Measurements from ENCODE around the gene FHIT. TPM values are rescaled to one million over a fixed set of nuclear protein-coding genes. Genes with fewer than 3 reads are reported as not detected.

Gene FHIT
- total RNA-seq, 1 donor from 2014 or later, result 11.7 TPM

DNA sequence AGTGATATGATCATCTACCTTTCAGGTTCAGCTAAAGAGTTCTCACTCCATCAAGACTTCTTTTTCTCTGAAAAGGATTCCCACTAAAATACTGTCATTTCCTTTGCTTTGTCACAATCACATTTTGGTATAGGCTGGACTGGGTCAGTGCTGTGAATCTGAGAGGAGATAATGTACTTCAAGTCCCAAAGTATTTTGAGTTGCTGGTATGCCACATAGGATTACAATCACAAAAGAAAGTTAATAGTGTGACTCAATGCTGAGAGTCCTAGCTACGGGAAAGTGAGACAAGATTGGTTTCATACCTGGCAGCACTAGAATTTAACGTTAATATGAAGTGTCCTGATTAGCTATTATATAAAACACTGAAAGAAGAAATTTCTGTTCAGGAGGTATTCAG is 1073.5 kb downstream of the FHIT start:
- TF ChIP-seq, protein P1, sequence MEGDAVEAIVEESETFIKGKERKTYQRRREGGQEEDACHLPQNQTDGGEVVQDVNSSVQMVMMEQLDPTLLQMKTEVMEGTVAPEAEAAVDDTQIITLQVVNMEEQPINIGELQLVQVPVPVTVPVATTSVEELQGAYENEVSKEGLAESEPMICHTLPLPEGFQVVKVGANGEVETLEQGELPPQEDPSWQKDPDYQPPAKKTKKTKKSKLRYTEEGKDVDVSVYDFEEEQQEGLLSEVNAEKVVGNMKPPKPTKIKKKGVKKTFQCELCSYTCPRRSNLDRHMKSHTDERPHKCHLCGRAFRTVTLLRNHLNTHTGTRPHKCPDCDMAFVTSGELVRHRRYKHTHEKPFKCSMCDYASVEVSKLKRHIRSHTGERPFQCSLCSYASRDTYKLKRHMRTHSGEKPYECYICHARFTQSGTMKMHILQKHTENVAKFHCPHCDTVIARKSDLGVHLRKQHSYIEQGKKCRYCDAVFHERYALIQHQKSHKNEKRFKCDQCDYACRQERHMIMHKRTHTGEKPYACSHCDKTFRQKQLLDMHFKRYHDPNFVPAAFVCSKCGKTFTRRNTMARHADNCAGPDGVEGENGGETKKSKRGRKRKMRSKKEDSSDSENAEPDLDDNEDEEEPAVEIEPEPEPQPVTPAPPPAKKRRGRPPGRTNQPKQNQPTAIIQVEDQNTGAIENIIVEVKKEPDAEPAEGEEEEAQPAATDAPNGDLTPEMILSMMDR (conservative IDR thresholded peaks at IDR 0.05), result no peak
- DNase-seq (ENCODE audit: extremely low spot score, unreplicated experiment), result no peak
- no peaks in the 10 kb centered on the region for H3K27me3 Mint-ChIP-seq
- no peaks in the 10 kb centered on the region for H3K36me3 Mint-ChIP-seq
- H3K4me3 Mint-ChIP-seq, result no peak overlapping the region
- no peak overlapping the region for H3K27ac Mint-ChIP-seq
- peaks cover 18% of the 10 kb centered on the region for H3K4me1 Mint-ChIP-seq (ENCODE audit: unreplicated experiment)
- H3K9me3 Mint-ChIP-seq, result no peaks in the 10 kb centered on the region

DNA sequence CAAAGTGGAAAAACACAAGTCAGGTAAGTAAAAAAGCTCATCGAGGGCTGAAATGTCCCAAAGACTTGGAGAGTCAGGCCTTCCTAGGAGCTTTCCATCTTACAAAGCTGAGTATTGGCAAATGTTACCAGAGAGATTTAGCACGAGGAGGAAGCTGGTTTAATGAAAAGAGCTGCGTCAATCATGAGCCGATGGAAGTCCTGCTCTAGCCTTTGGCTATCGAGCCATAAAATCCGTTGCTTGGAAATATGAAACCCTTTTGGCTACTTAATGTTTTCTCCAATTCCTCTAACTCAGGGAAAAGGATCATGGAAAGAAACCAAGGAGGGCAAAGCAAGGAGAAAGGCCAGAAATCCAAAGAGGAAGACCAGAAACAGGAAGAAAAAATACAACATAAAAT is 1074.6 kb downstream of the FHIT start:
- H3K4me3 Mint-ChIP-seq, result no peak overlapping the region
- TF ChIP-seq, protein P1 (conservative IDR thresholded peaks at IDR 0.05), result no peak
- no peak for DNase-seq (ENCODE audit: extremely low spot score, unreplicated experiment)
- H3K27me3 Mint-ChIP-seq, result no peaks in the 10 kb centered on the region
- peaks cover 18% of the 10 kb centered on the region for H3K4me1 Mint-ChIP-seq (ENCODE audit: unreplicated experiment)
- H3K27ac Mint-ChIP-seq, result no peak overlapping the region
- H3K9me3 Mint-ChIP-seq, result no peaks in the 10 kb centered on the region
- H3K36me3 Mint-ChIP-seq, result no peaks in the 10 kb centered on the region

DNA sequence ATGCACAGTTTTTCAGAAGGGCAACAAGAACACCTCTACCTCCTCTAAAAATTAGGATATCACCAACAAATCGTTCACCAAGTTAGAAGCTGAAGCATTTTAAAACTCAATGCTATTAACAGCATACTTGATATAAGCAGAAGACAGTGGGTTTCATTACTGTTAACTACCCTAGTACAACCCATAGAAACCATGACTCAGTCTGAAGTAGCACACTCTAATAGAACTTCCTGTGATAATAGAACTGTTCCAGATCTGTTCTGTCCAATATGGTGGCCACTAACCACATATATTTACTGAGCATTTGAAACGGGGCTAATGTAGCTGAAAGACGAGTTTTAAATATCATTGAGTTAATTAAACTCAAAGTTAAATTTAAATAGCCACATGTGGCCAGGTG is 1075.6 kb downstream of the FHIT start:
- Mint-ChIP-seq H3K4me1 (ENCODE audit: unreplicated experiment) (peaks cover 18% of the 10 kb centered on the region), H3K9me3 (no peaks in the 10 kb centered on the region), H3K27ac (no peak overlapping the region), H3K36me3 (no peaks in the 10 kb centered on the region), H3K27me3 (no peaks in the 10 kb centered on the region), H3K4me3 (no peak overlapping the region)
- no peak for DNase-seq (ENCODE audit: extremely low spot score, unreplicated experiment)
- TF ChIP-seq, protein P1 (conservative IDR thresholded peaks at IDR 0.05), result no peak

DNA sequence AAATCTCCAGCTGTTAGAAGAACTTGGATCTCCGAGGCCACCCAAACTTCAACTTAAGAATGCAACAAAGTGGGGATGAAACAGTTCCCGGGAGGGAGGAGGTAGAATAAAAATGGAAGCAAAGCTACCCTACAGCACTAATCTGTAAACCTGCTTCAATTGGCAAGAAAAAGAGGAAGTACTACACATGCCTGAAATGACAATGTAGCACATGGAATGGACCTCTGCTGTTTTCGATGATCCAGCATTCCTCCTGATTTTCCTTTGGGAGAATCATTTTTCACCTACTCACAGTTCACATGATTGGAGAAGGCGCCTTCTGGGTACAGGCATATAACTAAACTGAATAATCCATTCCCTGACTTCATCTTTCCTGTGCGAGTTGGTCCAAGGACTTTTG is 1081.5 kb downstream of the FHIT start:
- no peak for DNase-seq (ENCODE audit: extremely low spot score, unreplicated experiment)
- H3K9me3 Mint-ChIP-seq, result peaks cover 4% of the 10 kb centered on the region

DNA sequence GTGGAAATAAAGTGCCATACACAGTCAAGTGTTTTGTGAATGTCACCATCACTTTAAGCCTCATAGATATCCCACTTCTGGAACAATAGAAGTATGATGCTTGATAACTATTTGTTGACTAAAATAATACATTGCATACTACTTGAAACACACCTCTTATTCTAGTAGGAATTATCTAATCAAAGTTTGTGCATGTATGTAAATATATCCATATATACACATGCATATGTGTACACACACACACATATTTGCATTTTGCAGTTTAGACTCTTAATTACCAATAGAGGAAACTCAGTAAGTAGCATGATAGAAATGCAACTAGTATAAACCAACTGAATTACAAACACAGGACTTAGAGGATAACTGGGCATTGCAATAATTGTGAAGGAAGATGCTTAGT is 1084.1 kb downstream of the FHIT start:
- Mint-ChIP-seq H3K27me3 (peaks cover 14% of the 10 kb centered on the region), H3K4me3 (no peak overlapping the region)

More for the DNA sequence above, 1081.5 kb downstream of the FHIT start:
- peaks cover 7% of the 10 kb centered on the region for H3K4me1 Mint-ChIP-seq (ENCODE audit: unreplicated experiment)
- no peak overlapping the region for H3K27ac Mint-ChIP-seq
- no peaks in the 10 kb centered on the region for H3K36me3 Mint-ChIP-seq
- H3K4me3 Mint-ChIP-seq, result no peak overlapping the region
- H3K27me3 Mint-ChIP-seq, result peaks cover 14% of the 10 kb centered on the region
- TF ChIP-seq, protein P1 (conservative IDR thresholded peaks at IDR 0.05), result no peak

More for the DNA sequence above, 1084.1 kb downstream of the FHIT start:
- DNase-seq (ENCODE audit: extremely low spot score, unreplicated experiment), result no peak
- no peaks in the 10 kb centered on the region for H3K36me3 Mint-ChIP-seq
- H3K4me1 Mint-ChIP-seq (ENCODE audit: unreplicated experiment), result peaks cover 7% of the 10 kb centered on the region
- TF ChIP-seq, protein P1 (conservative IDR thresholded peaks at IDR 0.05), result no peak
- peaks cover 4% of the 10 kb centered on the region for H3K9me3 Mint-ChIP-seq
- no peak overlapping the region for H3K27ac Mint-ChIP-seq
